ENCODE data around the gene PRDM9. TPM values are rescaled to one million over a fixed set of nuclear protein-coding genes. Genes with fewer than 3 reads are reported as not detected.

Gene PRDM9
- total and polyA plus RNA-seq, 2 donors (not counting 3 experiments of a cell fraction or from before 2014, with no cell fraction given): not detected

GRCh38 chr5:23457780-23458179, 49.6 kb upstream of the PRDM9 start:
- dilution Hi-C loops (cut with MboI; ENCODE audit: extremely low pct_ligation_motif_present, low sequenced_read_pairs): no loop called here
- no peak for FAIRE-seq

GRCh38 chr5:23459214-23459613, 48.2 kb upstream of the PRDM9 start:
- Histone ChIP-seq H3K4me3 (replicated peaks in 1 of 3; ENCODE audit: insufficient read depth in 1 of 3, low read depth in 1 of 3, low read length in 3 of 3) (no peak overlapping the region), H4K20me1 (replicated peaks; ENCODE audit: control insufficient read depth, extremely low read depth, insufficient read depth, low read length) (no peaks in the 10 kb centered on the region), H3K9me1 (replicated peaks; ENCODE audit: control insufficient read depth, extremely low read depth, insufficient read depth, low read length) (no peaks in the 10 kb centered on the region), H3K27ac (ENCODE audit: insufficient read depth, low read depth, low read length) (no peak overlapping the region), H3K4me1 (ENCODE audit: control insufficient read depth, extremely low read depth, insufficient read depth, low read length) (no peaks in the 10 kb centered on the region), H3K9me3 (replicated peaks; ENCODE audit: control insufficient read depth, insufficient read depth, low read length) (peaks cover 2% of the 10 kb centered on the region), H3K9ac (replicated peaks; ENCODE audit: extremely low read depth, insufficient read depth, low read length) (no peak overlapping the region), H3K27me3 (ENCODE audit: control insufficient read depth in 2 of 2, insufficient read depth in 2 of 2, low read length in 2 of 2) (no peaks in the 10 kb centered on the region), H3K36me3 (ENCODE audit: control insufficient read depth in 2 of 2, extremely low read depth in 1 of 2, insufficient read depth in 2 of 2, low read length in 2 of 2) (no peaks in the 10 kb centered on the region), H3K79me2 (ENCODE audit: control insufficient read depth, insufficient read depth, low read length) (no peaks in the 10 kb centered on the region), H2AFZ (ENCODE audit: low read depth, low read length) (no peak overlapping the region), H3K4me2 (ENCODE audit: insufficient read depth, low read length) (no peak overlapping the region)
- no peak for TF ChIP-seq JUN (IDR thresholded peaks at IDR 0.05; ENCODE audit: borderline replicate concordance, insufficient read depth, insufficient read length, low read depth)
- no peak for TF ChIP-seq FOS (IDR thresholded peaks at IDR 0.05; ENCODE audit: borderline replicate concordance, insufficient read depth, low read length)
- dilution Hi-C loops (cut with MboI; ENCODE audit: extremely low pct_ligation_motif_present, low sequenced_read_pairs) (no loop called here), intact Hi-C loops (cut with micrococcal nuclease) (no loop called here)
- BruUV-seq (replicated peaks): no TSS peak
- no peak for DNase-seq (ENCODE audit: low read depth, low spot score)
- ChIA-PET POLR2A (no interaction called here), CTCF (no interaction called here)
- no peak for FAIRE-seq

More at GRCh38 chr5:23457780-23458179, 49.6 kb upstream of the PRDM9 start:
- Histone ChIP-seq H3K4me3 (replicated peaks in 1 of 3; ENCODE audit: insufficient read depth in 1 of 3, low read depth in 1 of 3, low read length in 3 of 3) (no peak overlapping the region), H3K27ac (ENCODE audit: insufficient read depth, low read depth, low read length) (no peak overlapping the region), H3K36me3 (ENCODE audit: control insufficient read depth in 2 of 2, extremely low read depth in 1 of 2, insufficient read depth in 2 of 2, low read length in 2 of 2) (no peaks in the 10 kb centered on the region), H4K20me1 (replicated peaks; ENCODE audit: control insufficient read depth, extremely low read depth, insufficient read depth, low read length) (no peaks in the 10 kb centered on the region), H3K9me3 (replicated peaks; ENCODE audit: control insufficient read depth, insufficient read depth, low read length) (peaks cover 2% of the 10 kb centered on the region), H2AFZ (ENCODE audit: low read depth, low read length) (no peak overlapping the region), H3K9ac (replicated peaks; ENCODE audit: extremely low read depth, insufficient read depth, low read length) (no peak overlapping the region), H3K4me1 (ENCODE audit: control insufficient read depth, extremely low read depth, insufficient read depth, low read length) (no peaks in the 10 kb centered on the region), H3K79me2 (ENCODE audit: control insufficient read depth, insufficient read depth, low read length) (no peaks in the 10 kb centered on the region), H3K4me2 (ENCODE audit: insufficient read depth, low read length) (no peak overlapping the region), H3K27me3 (ENCODE audit: control insufficient read depth in 2 of 2, insufficient read depth in 2 of 2, low read length in 2 of 2) (no peaks in the 10 kb centered on the region), H3K9me1 (replicated peaks; ENCODE audit: control insufficient read depth, extremely low read depth, insufficient read depth, low read length) (no peaks in the 10 kb centered on the region)
- TF ChIP-seq EZH2 (IDR thresholded peaks at IDR 0.05; ENCODE audit: borderline replicate concordance, low read depth, low read length, severe bottlenecking): no peak
- ChIA-PET CTCF (no interaction called here), POLR2A (no interaction called here)
- intact Hi-C loops (cut with micrococcal nuclease): no loop called here
- DNase-seq (ENCODE audit: low read depth, low spot score): no peak
- BruUV-seq (replicated peaks): no TSS peak
